ENCODE results near the gene MERTK.
"Not testable (repeated sequence)": the region's sequence is repeated elsewhere in the genome, so short reads cannot be mapped to it uniquely, and the experiment has no call there.

MERTK gene

DNA sequence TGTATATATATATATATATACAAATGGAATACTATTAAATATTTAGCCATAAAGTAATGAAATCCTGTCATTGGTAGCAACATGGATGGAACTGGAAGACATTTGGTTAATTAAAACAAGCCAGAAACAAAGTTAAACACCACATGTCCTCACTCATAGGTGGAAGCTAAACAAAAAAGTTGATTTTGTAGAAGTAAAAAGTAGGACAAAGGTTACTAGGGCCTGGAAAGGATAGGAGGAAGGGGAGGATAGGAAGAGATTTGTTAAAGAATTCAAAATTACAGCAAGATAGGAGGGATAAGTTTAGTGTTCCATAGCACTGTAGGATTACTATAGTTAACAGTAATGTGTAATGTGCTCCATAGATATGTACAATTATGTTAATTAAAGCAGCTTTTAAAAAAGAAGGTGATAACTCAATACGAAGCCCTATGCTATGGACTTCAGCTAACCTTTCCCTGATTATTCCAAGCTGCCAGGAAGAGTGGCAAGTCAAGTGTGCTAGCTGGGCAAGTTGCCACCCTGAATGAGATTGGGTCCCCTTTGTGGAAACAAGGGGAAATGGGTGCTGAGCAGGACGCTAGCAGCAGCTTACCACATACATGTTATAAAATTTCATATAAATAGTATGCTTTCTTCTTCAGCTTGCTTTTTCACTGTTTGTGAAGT is 12.3 kb downstream of the MERTK start:
- no peak for DNase-seq (ENCODE audit: low read depth)

DNA sequence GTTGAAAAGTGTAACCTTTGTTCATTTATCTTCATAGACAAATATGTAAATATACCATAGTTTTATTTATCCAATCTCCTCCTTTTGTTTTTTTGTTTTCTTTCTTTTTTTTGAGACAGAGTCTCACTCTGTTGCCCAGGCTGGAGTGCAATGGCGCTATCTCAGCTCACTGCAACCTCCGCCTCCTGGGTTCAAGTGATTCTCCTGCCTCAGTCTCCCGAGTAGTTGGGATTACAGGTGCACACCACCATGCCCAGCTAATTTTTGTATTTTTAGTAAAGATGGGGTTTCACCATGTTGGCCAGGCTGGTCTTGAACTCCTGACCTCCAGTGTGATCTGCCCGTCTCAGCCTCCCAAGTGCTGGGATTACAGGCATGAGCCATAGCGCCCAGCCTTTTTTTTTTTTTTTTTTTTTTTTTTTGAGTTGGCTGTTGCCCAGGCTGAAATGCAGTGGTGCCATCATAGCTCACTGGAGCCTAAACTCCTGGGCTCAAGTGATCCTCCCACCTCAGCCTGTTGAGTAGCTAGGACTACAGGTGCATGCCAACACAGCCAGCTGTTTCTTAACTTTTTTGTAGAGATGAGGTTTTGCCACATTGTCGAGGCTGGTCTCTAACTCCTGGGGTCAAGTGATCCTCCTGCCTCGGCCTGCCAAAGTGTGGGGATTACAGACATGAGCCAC is 13.0 kb downstream of the MERTK start:
- DNase-seq (ENCODE audit: low read depth) = not testable (repeated sequence)

DNA sequence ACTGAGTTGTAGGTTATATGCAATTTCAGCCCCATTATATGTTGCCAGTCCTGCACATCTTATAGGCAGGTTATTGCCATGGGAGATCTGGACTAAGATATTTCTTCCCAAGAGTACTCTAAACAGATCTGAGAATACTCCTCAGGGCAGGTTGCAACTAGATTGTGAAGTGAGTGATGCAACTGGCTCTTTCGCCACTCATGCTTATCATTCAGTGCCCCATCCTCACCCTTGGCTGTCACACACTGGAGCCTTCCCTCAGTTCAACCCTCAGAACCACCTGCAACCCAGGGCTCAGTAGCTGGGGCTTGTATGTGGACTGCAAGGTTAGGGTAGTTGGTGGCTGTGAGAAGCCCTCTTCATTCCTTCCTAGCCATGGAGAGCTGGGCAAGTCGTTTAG is 14.1 kb downstream of the MERTK start:
- DNase-seq (ENCODE audit: low read depth) = no peak

DNA sequence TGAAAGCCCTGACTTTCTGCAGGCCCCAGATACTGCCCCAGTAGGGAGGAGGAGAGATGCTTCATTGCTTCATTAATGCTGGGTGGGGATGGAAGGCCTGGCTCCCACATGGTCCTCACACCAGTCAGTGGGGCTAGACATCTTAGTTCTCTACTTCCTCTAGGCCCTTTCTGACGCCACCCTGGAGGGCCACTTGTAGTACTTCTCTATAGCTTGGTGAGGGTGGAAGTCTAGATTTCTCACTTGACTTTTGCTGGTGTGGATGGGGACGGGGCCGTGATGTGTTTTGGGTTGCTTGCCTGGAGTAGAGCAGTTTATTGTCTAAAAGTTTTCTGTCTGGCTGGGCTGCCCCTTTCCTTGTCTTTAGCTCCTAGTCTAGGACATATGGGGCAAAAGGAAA is 18.7 kb downstream of the MERTK start:
- no peak for DNase-seq (ENCODE audit: low read depth)

DNA sequence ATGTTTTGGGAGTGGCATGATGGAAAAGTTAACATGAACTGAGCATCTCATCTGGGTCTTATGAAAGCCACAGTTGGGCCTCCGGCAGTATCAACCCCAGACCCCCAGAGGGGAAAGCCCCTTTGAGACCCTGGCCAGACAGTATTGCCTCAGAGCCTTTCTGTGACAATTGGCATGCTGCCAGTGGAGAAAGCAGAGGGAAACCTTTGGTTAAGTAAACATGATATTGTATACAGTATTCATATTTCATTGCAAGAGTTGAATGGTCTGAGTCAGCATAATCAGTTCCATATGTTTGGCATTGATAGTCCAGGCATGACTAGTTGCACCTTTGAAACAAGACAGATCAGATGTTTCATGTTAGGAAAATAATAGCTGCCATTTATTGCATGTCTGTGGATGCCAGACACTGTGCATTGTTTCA is 20.0 kb downstream of the MERTK start:
- no peak for DNase-seq (ENCODE audit: low read depth)

DNA sequence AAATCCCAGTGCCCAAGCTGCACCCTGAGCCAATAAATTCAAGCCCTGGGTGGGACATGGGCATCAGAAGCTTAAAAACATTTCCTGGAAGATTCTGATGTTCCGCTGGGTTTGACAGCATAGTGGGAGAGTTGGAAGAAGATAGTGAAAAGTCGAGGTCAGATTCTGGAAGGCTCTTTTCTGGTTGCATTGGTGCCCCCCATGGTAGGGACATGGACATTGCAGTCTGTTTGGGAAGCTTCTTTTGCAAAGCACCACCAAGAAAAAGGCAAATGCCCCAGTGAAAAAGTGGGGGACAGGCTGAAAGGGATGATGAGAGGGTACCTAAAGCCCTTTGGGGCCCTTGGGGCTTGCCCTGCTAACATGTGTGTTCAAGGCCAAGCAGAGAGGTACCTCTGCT is 21.0 kb downstream of the MERTK start:
- DNase-seq (ENCODE audit: low read depth) = no peak

DNA sequence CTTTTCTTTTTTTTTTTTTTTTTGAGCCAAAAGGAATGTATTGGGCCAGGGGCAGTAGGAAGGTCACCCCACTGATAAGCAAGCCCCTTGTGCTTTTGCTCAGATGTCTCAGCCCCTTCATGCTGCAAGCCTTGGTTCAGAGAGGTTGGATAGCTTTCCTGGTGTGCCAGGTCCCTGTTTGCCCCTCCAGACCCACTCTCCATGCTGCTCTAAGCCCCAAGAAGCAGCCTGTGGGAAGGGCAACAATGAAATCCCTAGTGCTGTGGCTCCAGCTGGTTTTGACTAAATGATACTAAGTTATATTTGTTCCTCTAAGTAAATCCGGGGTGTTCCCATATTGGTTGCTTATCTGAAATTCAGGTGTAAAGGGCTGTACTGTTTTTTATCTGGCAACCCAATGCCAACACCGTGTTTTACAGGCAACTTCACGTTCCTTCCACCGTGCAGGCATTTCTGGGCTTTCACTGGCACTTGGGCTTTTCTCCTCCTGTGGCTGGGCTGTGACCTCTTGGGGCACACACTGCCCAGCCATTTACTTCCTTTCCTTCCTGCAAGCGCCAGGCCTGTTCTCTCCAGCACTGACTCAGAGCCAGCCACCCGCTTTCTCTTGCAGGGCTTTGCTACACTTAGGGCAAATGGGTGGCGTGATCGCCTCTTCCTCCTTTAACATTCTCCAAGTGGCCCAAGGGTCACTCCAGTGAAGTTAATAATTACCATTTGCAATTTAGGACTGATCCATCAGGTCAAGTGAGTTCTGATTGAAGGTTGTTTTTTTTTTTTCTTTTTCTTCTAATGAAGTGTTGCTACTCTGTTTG is 21.6 kb downstream of the MERTK start:
- no peak for DNase-seq (ENCODE audit: low read depth)

DNA sequence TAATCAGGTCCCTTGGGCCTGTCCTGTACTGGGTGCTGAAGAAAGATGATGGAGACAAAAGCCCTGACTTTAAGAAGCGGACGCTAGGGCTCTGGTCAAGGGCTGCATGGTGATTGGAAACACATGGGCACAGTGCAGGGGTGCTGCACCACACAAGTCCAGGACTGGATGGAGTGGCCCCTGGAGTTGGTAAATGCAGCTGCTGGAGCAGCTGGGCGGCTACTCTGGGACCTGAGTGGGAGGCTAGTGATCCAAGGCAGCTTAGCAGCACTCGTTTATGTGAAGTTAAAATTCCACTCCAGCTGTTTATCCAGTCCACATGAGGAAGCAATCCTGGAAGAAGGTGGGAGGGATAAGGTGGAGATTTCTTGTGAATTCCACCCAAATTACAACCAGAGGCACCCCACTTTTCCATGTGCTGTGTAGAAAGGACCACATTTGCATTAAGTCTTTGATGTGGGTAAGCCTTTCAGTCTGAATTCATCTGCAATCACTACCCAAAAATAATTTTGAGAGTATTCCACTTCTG is 24.9 kb downstream of the MERTK start:
- no peak for DNase-seq (ENCODE audit: low read depth)

DNA sequence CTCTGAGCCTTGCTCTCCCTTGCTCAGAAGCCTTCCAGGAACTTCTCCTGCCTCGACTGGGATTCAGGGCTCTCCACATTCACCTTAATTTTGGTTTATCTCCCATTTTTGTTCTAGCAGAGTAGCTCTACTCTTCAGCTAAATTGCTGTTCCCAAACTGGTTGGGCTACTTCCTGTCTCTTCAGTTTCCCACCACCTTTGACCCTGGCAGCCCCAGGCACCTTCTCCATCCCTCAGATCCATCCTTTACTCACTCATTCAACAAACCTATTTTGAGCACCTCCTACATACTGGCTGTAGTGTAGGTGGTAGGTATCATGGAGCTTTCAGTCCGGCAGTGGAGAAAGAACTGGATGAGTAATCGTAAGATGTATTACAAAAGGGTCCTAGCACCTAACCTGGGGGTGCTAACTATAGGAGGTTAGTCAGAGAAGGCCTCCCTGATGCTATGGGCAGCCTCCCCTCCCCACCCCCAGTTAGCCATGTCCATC is 26.3 kb downstream of the MERTK start:
- no peak for DNase-seq (ENCODE audit: low read depth)

DNA sequence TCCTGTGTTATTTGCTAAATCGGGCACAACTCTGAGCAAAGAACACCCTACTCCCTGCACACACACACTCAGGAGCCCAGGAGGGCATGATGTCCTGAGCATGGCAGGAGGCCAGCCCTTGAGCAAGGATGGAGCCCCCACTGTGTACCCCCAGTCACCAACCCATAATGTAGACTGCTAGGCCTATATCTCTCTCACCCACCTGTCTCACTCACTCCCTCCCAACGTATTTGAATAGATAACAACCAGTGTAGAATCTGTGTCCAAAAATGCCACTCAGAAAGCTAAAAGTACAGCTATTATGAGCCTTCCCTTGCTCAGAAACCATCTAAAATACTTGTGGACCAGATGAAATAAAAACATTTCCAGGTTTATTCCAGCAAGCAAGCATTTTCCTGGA is 29.3 kb downstream of the MERTK start:
- no peak for DNase-seq (ENCODE audit: low read depth)

DNA sequence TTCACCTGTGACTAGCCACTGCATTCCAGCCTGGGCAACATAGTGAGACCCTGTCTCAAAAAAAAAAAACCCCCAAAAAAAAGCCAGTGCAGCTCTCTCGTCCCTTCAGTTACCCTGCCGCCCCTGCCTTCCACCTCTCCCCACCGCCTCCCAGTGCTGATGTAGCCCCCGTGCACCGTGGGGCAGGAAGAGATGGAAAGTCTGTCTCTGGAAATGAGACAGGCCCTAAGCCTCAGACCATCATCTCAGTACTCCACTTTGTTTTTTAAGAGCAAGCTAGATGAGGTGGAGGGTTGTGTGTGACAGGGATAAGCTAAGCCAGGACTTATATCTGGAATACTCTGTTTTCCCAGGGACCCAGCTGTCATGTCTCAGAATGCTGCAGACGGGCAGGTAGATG is 32.0 kb downstream of the MERTK start:
- no peak for DNase-seq (ENCODE audit: low read depth)

DNA sequence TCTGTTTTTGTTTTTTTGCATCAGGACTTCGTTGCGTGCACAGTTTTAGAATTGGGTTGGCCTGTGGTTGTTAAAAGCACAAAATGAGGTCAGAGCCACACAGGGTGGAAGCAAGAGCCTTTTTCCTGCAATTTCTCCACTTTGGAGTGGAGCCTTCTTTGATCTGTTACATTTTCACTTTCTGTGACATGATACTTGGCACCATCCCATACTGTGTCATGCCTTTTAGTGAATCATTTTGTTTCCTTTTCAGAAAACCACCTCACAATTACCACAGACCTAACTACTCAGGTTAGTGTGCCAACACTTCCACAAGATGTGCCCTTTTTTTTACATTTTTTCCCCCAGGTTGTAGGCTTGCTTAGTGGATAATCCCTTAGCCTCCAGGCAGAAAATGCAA is 32.5 kb downstream of the MERTK start:
- DNase-seq (ENCODE audit: low read depth) = no peak

DNA sequence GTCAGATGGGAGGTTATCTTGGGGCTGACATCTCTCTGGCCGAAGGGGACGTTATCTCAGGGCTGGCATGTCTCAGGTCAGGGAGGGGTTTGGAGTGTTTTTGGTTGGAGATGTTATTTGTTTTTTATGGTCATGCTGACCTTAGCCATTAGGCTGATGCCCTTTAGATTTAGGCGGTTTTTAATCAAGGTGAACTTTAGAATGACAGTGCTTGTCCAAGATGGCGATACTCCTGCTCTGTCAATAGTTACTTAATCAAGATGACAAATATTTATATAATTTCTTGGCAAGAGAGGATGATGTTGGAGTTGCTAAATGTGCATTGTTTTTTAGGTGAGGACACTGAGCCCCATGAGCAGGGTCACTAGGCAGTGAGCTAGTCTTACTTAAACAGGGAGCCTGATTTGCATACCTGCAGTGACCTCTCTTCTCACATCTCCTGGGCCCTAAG is 34.5 kb downstream of the MERTK start:
- no peak for DNase-seq (ENCODE audit: low read depth)

DNA sequence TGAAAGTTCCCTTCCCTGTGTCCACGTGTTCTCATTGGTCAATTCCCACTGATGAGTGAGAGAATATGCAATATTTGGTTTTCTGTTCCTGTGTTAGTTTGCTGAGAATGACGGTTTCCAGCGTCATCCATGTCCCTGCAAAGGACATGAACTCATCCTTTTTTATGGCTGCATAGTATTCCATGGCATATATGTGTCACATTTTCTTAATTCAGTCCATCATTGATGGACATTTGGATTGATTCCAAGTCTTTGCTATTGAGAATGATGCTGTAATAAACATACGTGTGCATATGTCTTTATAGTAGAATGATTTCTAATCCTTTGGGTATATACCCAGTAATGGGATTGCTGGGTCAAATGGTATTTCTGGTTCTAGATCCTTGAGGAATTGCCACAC is 35.5 kb downstream of the MERTK start:
- DNase-seq (ENCODE audit: low read depth) = not testable (repeated sequence)

DNA sequence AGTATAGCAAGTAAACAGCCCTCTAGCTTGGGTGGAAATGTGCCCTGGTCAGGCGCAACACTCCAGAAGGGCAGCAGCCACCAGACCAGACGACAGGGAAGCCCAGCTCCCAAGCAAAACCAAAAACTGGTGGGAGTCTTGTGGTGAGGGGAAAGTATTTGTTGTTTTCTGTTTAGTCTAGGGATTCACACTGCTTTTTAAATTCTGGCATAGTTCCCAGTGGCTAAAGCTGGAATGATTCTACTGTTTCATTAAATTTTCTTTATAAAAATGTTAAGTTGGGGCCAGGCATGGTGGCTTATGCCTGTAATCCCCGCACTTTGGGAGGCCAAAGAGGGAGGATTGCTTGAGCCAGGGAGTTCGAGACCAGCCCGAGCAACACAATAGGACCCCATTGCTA is 38.5 kb downstream of the MERTK start:
- no peak for DNase-seq (ENCODE audit: low read depth)

DNA sequence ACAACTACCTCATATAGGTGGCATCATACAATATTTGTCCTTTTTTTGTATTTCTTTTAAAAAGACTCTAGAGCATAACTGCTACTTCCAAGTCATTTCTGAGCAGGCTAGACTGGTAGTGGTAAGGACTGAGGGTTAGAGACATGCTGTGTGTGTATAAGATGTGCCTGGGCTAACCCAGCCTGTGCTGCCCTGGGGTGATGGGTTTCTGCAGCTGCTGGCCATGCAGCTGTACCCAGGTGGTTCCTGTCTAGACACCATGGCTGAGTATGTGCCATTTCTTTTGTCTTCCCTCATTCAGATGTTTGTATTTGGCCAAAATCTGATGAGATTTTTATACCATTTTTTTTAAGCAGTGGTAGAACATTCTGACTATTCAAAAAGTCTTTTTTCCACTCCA is 40.0 kb downstream of the MERTK start:
- no peak for DNase-seq (ENCODE audit: low read depth)

DNA sequence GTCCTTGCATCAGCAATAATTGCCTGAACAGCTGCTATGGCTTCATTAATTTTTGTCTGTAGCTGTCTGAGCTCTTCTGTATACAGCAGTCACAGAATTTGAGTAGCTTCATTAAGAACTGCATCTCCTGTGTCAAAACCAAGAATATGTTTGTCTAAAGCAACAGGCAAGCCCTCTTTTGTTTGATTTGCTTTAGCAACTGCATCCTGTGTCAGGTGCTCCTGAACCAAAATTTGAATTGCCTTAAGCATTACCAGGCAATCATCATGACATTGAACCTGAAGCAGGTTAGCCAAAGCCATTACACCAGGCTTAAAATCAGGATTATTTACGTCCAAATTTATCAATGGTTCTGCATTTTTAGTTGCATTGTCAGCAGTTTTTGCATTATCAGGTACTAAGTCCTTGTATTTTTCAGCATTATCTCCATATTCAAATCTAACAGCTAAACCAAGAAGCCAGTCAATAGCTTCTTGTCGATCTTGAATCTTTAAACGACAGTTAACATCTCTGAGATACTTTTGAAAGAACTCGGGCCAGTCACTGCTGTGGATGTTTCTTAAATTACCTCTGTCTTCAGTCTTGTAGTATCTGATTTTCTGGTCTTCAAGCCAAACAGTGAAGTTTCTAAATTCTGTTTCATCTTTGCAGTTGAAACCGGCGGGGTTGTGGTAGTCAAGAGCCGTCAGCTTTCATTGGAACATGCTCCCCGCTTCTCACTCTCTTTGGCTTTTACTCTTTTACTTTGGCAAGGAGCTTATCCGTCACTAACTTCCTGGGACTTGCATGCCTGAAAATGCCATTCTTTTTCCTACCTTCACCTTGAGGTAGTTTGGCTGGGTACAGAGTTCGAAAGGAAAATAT is 42.2 kb downstream of the MERTK start:
- no peak for DNase-seq (ENCODE audit: low read depth)

DNA sequence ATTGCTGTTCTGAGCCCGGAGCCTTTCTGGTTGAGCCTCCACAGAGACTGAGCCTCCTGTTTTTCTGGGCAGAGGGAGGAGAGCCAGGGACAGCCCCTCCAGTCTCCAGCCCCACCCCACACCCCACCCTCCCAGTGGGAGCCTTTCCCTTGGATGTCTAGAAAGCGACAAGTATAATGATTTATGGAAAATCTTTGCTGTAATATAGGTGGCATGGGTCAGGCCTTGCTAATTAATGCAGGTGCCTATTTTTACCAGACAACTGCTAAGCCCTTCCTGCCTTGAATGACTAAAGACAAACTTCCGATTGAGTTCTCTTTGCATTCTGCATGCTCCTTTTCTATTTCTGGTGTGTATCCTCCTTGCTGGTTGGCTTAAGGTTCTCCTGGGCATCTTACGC is 43.1 kb downstream of the MERTK start:
- DNase-seq (ENCODE audit: low read depth) = no peak

DNA sequence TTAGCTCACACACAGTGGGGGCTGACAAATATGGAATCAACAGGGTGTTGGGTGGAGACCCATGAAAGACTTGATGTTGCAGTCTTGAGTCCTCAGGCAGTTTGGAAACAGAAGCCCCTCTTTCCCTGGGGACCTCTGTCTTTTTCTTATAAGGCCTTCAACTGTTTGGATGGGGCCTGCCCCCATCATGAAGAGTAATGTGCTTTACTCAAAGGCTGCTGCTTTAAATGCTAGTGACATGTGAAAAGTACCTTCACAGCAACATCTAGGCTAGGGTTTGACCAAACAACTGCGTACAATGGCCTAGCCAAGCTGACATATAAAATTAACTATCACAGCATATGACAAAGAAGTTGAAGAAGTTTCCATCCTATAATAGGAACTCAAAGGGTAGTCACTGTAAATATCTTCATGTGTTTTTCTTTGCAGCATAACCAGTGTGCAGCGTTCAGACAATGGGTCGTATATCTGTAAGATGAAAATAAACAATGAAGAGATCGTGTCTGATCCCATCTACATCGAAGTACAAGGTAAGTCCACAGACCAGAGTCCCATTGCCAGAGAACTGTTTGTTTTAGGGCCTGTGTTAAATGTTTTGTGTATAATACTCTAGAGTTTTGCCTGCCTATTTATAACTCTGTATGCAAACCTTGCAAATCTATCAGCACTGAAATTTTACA is 46.3 kb downstream of the MERTK start:
- DNase-seq (ENCODE audit: low read depth) = no peak

DNA sequence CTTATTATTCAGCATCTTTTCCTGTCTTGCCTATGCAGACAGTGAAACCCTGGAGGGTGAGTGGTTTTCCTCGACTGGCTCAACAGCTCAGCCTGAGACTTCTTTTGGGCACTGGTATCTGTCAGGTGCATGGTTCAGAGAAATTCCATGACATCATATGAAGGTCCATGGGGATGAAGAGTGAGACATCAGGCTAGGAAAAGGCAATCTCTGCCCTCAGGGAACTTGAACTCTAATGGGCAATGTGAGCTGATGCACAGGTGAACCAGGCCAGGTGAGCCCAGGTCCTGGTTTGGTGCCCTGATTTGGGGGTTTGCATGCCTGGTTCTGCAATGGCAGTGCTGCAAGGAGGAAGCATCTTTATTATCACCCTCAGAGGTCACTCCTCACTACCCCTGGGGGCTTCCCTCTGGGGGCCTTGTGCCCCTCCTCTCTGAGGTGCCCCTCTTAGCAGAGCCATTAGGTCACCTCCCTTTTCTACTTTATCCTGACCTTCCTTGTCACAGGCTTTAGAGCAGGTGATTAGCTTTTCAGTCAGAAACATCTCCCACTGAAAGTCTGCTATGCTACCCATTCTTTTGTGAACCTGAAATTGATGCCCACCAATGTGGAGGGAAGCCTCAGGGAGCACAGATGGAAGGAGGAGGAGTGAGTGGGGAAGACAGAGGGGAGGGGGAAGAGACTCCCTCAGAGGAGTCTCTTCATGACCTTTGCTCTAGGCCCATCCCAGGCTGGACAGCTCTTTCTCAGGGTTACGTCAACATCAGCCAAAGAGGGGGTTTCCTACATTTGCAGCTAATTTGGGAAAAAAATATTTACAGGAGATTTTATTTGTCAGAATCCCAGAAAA is 47.3 kb downstream of the MERTK start:
- DNase-seq (ENCODE audit: low read depth) = no peak

All from activated gamma-delta T cell treated with anti-CD3 and anti-CD28 coated beads, Interleukin-2, amount 50 U/mL, for 16 hours (primary cell).